Measurements from ENCODE around the gene SOBP.

- TF ChIP-seq KLF1 (tag by site-specific recombination; IDR thresholded peaks at IDR 0.05), result no peak
- TF ChIP-seq, protein P1, sequence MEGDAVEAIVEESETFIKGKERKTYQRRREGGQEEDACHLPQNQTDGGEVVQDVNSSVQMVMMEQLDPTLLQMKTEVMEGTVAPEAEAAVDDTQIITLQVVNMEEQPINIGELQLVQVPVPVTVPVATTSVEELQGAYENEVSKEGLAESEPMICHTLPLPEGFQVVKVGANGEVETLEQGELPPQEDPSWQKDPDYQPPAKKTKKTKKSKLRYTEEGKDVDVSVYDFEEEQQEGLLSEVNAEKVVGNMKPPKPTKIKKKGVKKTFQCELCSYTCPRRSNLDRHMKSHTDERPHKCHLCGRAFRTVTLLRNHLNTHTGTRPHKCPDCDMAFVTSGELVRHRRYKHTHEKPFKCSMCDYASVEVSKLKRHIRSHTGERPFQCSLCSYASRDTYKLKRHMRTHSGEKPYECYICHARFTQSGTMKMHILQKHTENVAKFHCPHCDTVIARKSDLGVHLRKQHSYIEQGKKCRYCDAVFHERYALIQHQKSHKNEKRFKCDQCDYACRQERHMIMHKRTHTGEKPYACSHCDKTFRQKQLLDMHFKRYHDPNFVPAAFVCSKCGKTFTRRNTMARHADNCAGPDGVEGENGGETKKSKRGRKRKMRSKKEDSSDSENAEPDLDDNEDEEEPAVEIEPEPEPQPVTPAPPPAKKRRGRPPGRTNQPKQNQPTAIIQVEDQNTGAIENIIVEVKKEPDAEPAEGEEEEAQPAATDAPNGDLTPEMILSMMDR (tag by site-specific recombination; IDR thresholded peaks at IDR 0.05), result no peak
- TF ChIP-seq MEIS1 (CRISPR knock-in tag; IDR thresholded peaks at IDR 0.05; ENCODE audit: borderline replicate concordance), result no peak
- no peak for TF ChIP-seq ZNF174 (tag by site-specific recombination; IDR thresholded peaks at IDR 0.05)
- no peak for TF ChIP-seq ZNF19 (tag by site-specific recombination; IDR thresholded peaks at IDR 0.05; ENCODE audit: low read depth)
- no peak for TF ChIP-seq ZNF26 (tag by site-specific recombination; IDR thresholded peaks at IDR 0.05)
- TF ChIP-seq SP2 (tag by site-specific recombination; IDR thresholded peaks at IDR 0.05), result no peak
- no peak for TF ChIP-seq ZNF302 (tag by site-specific recombination; IDR thresholded peaks at IDR 0.05; ENCODE audit: low read depth)
- TF ChIP-seq, protein P2, sequence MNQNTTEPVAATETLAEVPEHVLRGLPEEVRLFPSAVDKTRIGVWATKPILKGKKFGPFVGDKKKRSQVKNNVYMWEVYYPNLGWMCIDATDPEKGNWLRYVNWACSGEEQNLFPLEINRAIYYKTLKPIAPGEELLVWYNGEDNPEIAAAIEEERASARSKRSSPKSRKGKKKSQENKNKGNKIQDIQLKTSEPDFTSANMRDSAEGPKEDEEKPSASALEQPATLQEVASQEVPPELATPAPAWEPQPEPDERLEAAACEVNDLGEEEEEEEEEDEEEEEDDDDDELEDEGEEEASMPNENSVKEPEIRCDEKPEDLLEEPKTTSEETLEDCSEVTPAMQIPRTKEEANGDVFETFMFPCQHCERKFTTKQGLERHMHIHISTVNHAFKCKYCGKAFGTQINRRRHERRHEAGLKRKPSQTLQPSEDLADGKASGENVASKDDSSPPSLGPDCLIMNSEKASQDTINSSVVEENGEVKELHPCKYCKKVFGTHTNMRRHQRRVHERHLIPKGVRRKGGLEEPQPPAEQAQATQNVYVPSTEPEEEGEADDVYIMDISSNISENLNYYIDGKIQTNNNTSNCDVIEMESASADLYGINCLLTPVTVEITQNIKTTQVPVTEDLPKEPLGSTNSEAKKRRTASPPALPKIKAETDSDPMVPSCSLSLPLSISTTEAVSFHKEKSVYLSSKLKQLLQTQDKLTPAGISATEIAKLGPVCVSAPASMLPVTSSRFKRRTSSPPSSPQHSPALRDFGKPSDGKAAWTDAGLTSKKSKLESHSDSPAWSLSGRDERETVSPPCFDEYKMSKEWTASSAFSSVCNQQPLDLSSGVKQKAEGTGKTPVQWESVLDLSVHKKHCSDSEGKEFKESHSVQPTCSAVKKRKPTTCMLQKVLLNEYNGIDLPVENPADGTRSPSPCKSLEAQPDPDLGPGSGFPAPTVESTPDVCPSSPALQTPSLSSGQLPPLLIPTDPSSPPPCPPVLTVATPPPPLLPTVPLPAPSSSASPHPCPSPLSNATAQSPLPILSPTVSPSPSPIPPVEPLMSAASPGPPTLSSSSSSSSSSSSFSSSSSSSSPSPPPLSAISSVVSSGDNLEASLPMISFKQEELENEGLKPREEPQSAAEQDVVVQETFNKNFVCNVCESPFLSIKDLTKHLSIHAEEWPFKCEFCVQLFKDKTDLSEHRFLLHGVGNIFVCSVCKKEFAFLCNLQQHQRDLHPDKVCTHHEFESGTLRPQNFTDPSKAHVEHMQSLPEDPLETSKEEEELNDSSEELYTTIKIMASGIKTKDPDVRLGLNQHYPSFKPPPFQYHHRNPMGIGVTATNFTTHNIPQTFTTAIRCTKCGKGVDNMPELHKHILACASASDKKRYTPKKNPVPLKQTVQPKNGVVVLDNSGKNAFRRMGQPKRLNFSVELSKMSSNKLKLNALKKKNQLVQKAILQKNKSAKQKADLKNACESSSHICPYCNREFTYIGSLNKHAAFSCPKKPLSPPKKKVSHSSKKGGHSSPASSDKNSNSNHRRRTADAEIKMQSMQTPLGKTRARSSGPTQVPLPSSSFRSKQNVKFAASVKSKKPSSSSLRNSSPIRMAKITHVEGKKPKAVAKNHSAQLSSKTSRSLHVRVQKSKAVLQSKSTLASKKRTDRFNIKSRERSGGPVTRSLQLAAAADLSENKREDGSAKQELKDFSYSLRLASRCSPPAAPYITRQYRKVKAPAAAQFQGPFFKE (tag by site-specific recombination; IDR thresholded peaks at IDR 0.05; ENCODE audit: borderline replicate concordance), result no peak
- TF ChIP-seq ZBTB17 (tag by site-specific recombination; IDR thresholded peaks at IDR 0.05), result no peak
These were observed 202.4 kb downstream of the SOBP start for GRCh38 chr6:107692351-107692750.

Measured in HEK293 (cell line).